OCI-M2 (cell line): Measurements from ENCODE around the gene RPS6KC1.
"Not testable (repeated sequence)": the region's sequence is repeated elsewhere in the genome, so short reads cannot be mapped to it uniquely, and the experiment has no call there.

ENCODE experiments used
- DNase-seq: peaks from one replicate; lab custom pipeline; 2025; ENCODE audit not compliant: unreplicated experiment; lab: John Stamatoyannopoulos, UW

The RPS6KC1 gene

DNA sequence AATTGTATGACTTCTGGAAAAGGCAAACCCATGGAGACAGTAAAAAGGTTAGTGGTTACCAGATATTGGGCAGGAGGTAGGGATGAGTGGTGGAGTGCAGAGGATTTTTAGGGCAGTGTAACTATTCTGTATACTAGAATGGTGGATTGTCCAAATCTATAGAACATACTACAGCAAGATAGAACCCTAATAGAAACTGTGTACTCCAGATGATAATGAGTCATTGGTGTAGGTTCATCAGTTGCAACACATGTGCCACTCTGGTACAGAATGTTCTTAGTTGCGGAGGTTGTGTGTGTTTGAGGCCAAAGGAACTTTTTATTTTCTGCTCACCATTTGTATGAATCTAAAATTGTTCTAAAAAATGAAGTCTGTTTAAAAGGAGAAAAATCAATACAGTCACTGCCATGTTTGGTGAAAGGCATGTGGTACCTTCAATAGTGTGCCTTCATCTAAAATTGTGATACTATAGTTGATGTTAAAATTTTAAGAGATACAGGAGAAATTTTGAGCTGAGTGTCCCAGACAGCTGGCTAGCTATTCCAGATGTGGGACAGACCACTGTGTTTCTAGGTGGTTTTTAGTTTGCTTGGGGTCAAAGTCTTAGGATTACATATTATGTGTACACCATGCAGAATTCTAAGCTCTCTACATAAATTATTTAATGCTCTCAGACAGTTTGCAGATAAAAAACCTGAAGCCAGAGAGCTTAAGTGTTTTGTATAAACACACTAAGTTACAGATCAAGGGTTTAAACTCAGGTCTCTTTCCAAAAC is 150.5 kb downstream of the RPS6KC1 start:
- DNase-seq: no peak

GRCh38 chr1:213211201-213211600 is 160.2 kb downstream of the RPS6KC1 start:
- no peak for DNase-seq

DNA sequence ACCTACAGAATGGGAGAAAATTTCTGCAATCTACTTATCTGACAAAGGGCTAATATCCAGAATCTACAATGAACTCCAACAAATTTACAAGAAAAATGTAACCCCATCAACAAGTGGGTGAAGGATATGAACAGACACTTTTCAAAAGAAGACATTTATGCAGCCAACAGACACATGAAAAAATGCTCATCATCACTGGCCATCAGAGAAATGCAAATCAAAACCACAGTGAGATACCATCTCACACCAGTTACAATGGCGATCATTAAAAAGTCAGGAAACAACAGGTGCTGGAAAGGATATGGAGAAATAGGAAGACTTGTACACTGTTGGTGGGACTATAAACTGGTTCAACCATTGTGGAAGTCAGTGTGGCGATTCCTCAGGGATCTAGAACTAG is 168.0 kb downstream of the RPS6KC1 start:
- not testable (repeated sequence) for DNase-seq

GRCh38 chr1:213221209-213221608 is 170.2 kb downstream of the RPS6KC1 start:
- no peak for DNase-seq

GRCh38 chr1:213227458-213227857 is 176.4 kb downstream of the RPS6KC1 start:
- DNase-seq: no peak

DNA sequence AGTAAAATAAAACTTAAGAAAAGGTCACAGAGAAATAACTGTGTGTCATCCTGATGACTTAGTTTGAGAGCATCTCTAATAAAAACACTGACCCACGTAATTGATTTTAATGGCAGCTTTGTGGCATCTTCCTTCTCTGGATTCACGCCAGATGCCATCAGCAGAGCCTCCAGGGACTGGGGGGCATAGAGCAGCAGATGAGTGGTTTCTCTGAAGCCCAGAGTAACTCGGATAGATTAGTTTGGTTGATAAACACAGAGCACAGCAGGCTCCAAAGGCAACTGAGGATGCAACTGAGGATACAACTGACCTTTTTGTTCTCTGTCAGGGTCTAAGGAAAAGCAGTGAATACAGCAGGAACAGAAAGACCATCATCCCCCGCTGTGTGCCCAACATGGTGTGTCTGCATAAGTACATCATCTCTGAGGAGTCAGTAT is 180.8 kb downstream of the RPS6KC1 start:
- no peak for DNase-seq

- DNase-seq: no peak
Measured at GRCh38 chr1:213242883-213243282, 191.8 kb downstream of the RPS6KC1 start.

- DNase-seq: no peak
Measured at GRCh38 chr1:213244664-213245091, 193.6 kb downstream of the RPS6KC1 start.

DNA sequence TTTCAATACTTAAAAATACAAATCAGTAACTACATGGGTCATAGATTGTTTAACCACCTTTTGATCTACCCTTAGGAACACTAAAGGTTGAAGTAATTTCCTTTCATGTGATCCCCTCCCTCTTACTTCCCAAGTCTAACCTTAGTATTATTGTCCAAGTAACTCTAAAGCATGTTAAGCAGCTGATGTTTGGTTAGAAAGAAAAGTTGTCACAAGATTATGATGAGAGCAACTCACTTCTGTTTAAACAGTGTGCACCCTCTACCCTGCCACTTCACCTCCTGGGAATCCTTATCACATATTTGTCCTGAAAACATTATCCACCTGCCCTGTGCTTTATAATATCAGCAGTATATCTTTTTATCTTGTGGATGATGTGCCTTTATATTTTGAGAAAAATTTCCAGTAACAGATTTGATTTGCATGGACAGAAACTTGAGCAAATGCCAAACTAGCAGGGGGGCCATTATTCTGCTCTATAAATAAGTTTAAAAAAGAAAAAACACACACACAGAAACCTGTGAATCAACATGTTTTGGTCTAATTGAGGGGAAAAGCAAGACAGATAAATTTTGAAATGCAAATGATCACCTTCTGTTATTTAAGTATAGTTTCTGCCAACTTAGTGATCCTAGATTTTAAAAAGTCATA is 194.3 kb downstream of the RPS6KC1 start:
- no peak for DNase-seq

DNA sequence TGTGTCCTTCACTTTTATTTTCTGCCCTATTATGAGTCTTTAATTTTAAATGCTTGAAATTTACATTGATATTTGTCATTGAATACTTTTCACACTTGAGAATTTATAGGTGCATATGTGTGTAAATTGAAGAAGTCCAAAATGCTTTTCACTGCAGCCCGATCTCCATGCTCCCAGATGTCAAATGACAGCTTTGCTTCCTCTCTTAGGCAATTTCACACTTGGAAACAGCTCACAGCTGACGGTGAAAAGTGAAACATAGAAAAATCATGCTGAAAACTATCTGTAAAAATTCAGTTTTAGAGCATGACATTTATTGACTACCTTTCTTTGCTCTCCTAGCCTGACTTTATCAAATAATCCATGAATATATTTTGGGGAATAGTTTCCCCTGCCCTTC is 196.0 kb downstream of the RPS6KC1 start:
- no peak for DNase-seq

DNA sequence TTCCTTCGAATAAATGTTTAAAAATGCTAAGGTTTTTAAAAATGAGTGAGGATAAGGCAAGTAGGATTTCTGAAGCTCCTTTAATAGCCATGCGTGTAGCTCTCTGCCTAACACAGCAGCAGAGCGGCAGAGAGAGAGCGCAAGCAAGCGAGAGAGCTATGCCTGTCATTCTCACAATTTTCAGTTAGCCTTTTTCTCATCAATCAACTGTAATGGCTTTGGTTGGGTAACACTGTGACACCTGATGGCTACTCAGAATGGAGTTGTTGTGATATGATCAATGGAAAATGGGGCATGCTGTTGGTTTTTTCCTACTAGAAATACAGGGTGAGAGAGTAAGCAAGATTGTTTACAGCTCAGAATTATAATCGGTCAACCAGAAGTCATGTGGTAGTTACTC is 198.4 kb downstream of the RPS6KC1 start:
- DNase-seq: no peak

DNA sequence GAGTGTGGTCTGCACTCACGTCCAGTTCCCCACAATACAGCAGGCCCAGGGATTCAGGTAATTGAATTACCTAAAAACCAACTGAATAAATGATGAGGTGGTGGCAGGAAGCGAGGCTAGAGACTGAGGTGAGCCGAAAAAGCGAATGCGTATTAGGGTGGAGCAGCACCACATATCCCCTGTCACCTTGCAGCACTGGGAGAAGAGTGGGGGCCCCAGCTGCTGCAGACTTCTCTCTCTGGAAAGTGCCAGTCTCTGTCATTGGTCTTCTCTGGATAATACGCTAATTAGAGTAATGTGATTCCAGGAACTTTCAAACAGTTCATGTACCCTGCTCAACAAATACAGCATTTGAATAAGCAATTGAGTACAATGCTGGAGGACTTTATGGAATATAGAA is 199.0 kb downstream of the RPS6KC1 start:
- DNase-seq: no peak

GRCh38 chr1:213250446-213250845 is 199.4 kb downstream of the RPS6KC1 start:
- no peak for DNase-seq

DNA sequence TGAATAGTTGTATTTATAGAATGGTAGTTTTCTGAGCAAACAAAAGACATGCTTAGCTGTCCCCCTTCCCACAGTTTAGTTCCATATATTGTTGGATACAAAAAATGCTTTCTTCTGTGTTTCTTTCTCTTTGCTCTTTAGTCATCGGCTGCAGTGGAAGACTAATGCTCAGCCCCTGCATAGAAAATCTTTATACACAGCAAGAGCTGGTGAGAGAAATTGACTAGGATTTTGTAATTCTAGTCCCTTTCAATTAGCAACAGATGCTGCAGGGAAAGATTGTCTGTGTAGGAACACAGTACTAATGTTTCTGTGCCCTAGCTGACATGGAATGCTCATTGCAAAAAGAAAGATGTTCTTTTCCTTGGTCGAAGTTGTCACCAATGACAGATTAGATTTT is 200.9 kb downstream of the RPS6KC1 start:
- no peak for DNase-seq

DNA sequence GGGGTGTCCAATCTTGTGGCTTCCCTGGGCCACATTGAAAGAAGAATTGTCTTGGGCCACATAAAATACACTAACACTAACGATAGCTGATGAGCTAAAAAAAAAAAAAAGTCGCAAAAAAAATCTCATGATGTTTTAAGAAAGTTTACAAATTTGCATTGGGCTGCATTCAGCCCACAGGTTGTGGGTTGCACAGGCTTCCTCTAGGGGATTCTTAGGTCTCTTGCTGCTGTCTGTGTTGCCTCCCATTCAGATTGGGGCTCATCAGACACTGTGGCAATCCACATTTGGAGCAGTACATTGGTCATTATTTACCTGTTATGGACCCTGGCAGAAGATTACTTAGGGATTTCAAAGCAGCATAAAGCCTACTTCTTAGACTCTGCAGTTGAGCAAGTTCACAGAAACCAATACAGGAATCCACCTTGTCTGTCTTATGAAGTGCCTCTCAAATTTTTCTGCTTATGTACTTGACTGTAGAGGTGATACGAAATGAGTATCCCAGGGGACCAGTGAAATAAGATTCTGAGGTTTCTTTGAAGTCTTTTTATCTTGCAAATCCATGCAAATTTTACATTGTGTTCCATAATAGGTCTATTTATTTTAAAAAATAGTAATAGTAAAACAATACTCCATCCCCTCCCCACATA is 205.5 kb downstream of the RPS6KC1 start:
- DNase-seq: no peak

DNA sequence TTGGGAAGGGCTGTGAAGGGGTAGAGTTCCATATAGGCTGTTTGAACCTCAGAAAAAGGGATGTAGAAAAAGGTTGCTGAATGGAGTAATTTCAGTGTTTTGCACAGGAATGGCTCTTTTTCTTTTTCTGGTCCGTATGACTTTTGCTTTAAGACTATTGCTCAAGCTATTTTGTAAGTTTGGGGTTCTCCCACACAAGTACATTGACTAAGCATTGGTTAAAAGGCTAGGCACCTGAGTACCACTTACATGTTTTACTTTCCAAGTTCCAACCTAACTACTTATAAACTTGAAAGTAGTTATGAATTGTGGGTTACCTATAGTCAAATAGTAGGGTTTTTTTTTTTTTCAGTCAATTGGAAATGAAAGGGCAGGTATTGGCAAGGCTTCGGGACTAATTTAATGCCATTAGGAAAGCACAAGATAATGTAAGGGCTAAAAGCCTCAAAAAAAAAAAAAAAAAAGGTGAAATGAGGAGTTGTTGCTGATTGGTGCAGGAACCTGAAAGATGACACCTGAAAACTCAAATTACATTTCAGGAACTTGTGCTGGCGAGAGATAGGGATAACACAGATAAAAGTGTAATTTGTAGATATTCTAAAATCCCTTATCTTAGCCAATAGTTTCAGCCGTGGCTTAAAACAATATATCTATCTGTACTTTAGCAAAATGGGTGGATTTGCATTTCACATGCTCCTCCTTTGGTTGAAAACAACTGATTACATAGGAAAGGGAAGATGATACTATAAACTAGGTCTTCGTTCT is 209.5 kb downstream of the RPS6KC1 start:
- DNase-seq: no peak

DNA sequence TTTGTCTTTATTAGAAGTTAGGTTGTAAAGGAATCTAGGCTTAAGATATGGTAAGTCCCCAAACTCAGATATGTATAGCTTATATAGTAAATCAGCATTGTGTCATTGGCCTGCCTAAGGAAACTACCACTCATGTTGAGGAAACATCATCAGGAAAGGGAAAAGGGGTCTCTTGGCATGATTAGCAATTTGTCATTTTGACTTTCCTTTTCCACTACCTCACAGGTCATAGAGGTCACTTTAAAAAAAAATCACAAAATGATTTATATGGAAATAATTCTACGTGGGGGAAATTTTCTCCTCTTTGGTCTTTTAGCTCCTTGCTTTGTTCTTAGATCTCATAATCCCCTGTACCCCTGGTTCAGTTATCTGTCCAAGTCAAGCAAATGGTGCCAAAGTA is 213.5 kb downstream of the RPS6KC1 start:
- DNase-seq: no peak

GRCh38 chr1:213266983-213267772 is 216.1 kb downstream of the RPS6KC1 start:
- DNase-seq: no peak

GRCh38 chr1:213268221-213268620 is 217.2 kb downstream of the RPS6KC1 start:
- no peak for DNase-seq

DNA sequence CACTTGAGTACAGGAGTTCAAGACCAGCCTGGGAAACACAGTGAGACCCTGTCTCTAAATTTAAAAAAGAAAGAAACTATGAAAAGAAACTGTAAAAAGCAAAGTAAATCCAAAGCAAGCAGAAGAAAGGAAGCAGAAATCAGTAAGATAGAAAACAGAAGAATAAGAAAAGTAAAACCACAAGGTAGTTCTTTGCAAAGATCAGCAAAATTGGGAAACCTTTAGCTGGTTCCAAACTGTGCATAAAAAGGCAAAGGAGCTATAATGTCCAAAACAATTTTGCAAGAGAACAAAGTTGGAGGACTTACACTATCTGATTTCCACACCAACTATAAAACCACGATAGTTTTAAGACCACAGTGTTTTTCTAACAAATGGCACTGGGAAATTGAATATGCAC is 218.8 kb downstream of the RPS6KC1 start:
- DNase-seq: no peak

GRCh38 chr1:213273546-213273945 is 222.5 kb downstream of the RPS6KC1 start:
- DNase-seq: no peak
